ENCODE measurements around the gene IL17B.

- no peak for TF ChIP-seq CTCF (IDR thresholded peaks at IDR 0.05; ENCODE audit: low read depth, low read length, poor library complexity, severe bottlenecking)
- no peak for TF ChIP-seq EZH2phosphoT487 (IDR thresholded peaks at IDR 0.05; ENCODE audit: borderline replicate concordance, low read length)
Measured at GRCh38 chr5:149423794-149424268, 44.7 kb upstream of the IL17B start.

Data from DOHH2 (cell line).